CD4-positive, CD25-positive, alpha-beta regulatory T cell (primary cell): ENCODE results near the gene CCL4. TPM values are rescaled to one million over a fixed set of nuclear protein-coding genes. Genes with fewer than 3 reads are reported as not detected.
"Not testable (repeated sequence)": the region's sequence is repeated elsewhere in the genome, so short reads cannot be mapped to it uniquely, and the experiment has no call there.

Experiments
- ATAC-seq, 2 donors: fragments of 150-1000 bp; cut with Tn5 transposase; one replicate each; pipeline ENCODE4 v1.10.0; 2021; ENCODE audit warnings: low read depth in 2 of 2, moderate number of reproducible peaks in 2 of 2, moderate library complexity in 1 of 2
- DNase-seq, 3 donors: peaks; one replicate each; pipeline versions ENCODE4 v3.0.0 to v3.0.0-alpha.2; 2012 to 2022; ENCODE audit warnings: mixed read lengths in 1 of 3
- H3K27ac ChIP-seq: one replicate; pipeline ENCODE4 v1.7.0; 2013; ENCODE audit warnings: mild to moderate bottlenecking, low read length; ENCODE audit not compliant: insufficient read depth, poor library complexity, severe bottlenecking
- H3K27me3 ChIP-seq: one replicate; pipeline ENCODE4 v1.7.0; 2013; ENCODE audit warnings: low read length; ENCODE audit not compliant: control insufficient read depth, insufficient read depth
- H3K36me3 ChIP-seq: one replicate; pipeline ENCODE4 v1.7.0; 2013; ENCODE audit warnings: mild to moderate bottlenecking, low read length, moderate library complexity; ENCODE audit not compliant: control insufficient read depth, insufficient read depth
- H3K4me1 ChIP-seq: 2 replicates; pipeline ENCODE4 v1.7.0; 2013; ENCODE audit warnings: mild to moderate bottlenecking, low read length; ENCODE audit not compliant: insufficient read depth, control insufficient read depth, poor library complexity, severe bottlenecking
- H3K4me3 ChIP-seq: one replicate; pipeline ENCODE4 v1.7.0; 2013; ENCODE audit warnings: low read depth, mild to moderate bottlenecking, low read length, moderate library complexity
- H3K9me3 ChIP-seq, 2 experiments: 1 replicate in 1 of 2; 2 replicates in 1 of 2; pipeline ENCODE4 v1.7.0; 2013; ENCODE audit warnings: low read length in 2 of 2, mild to moderate bottlenecking in 1 of 2, moderate library complexity in 1 of 2; ENCODE audit not compliant: control insufficient read depth in 2 of 2
- H3K27ac Mint-ChIP-seq, 3 donors: one replicate each; pipeline ENCODE4 v1.8.0; 2020 to 2022; ENCODE audit warnings: mild to moderate bottlenecking in 3 of 3, mixed read lengths in 3 of 3, moderate library complexity in 2 of 3
- H3K27me3 Mint-ChIP-seq: one replicate; pipeline ENCODE4 v1.8.0; 2022; ENCODE audit warnings: mild to moderate bottlenecking, mixed read lengths
- H3K36me3 Mint-ChIP-seq: one replicate; pipeline ENCODE4 v1.8.0; 2020; ENCODE audit warnings: mixed read lengths
- H3K4me1 Mint-ChIP-seq, 4 donors: one replicate each; pipeline ENCODE4 v1.8.0; 2020 to 2022; ENCODE audit warnings: mixed read lengths in 4 of 4, mild to moderate bottlenecking in 1 of 4
- H3K4me3 Mint-ChIP-seq, 4 donors: one replicate each; pipeline ENCODE4 v1.8.0; 2020 to 2022; ENCODE audit warnings: mild to moderate bottlenecking in 4 of 4, mixed read lengths in 4 of 4, moderate library complexity in 3 of 4
- H3K9me3 Mint-ChIP-seq, 7 donors: one replicate each; pipeline ENCODE4 v1.8.0; 2020 to 2022; ENCODE audit warnings: mixed read lengths in 7 of 7, mild to moderate bottlenecking in 3 of 7, moderate library complexity in 2 of 7
- polyA plus RNA-seq, 4 donors: library from polyadenylated mRNA; unstranded; fragments of 300-500 nt; fragmentation: Illumina TruSeq; gene quantifications; one replicate each; pipeline ENCODE4 v1.2.3, GENCODE V29; 2021
- total RNA-seq: library from RNA; stranded (reverse); gene quantifications from one replicate; pipeline ENCODE4 v1.2.3, GENCODE V29; 2022

CCL4 gene
- total and polyA plus RNA-seq, 5 donors from 2014 or later = 0.49 to 1.2 (median 0.59) TPM; not detected in 2

GRCh38 chr17:36120221-36120620 is 16.6 kb downstream of the CCL4 start:
- Mint-ChIP-seq H3K9me3 (peaks cover 0 to 6% (median 0%) of the 10 kb centered on the region in 7 donors), H3K36me3 (no peaks in the 10 kb centered on the region), H3K4me1 (no peaks in the 10 kb centered on the region), H3K27me3 (peaks cover 11% of the 10 kb centered on the region), H3K27ac (peak overlapping the region in 1 of 3 donors; percentile 3), H3K4me3 (no peak overlapping the region)
- Histone ChIP-seq H3K9me3 (peaks cover 0 to under 1% of the 10 kb centered on the region in 2 experiments), H3K27me3 (peaks cover 2% of the 10 kb centered on the region), H3K4me1 (no peaks in the 10 kb centered on the region), H3K27ac (no peak overlapping the region), H3K36me3 (no peaks in the 10 kb centered on the region), H3K4me3 (no peak overlapping the region)
- ATAC-seq (no peak), DNase-seq (no peak)

- not testable (repeated sequence) for ATAC-seq
Observed at GRCh38 chr17:36121099-36121498, 17.5 kb downstream of the CCL4 start.

GRCh38 chr17:36123431-36123830 is 19.8 kb downstream of the CCL4 start:
- Mint-ChIP-seq H3K4me3 (no peak overlapping the region), H3K9me3 (peaks cover 0 to 16% (median 6%) of the 10 kb centered on the region in 7 donors), H3K27ac (no peak overlapping the region), H3K36me3 (no peaks in the 10 kb centered on the region), H3K27me3 (peaks cover 16% of the 10 kb centered on the region), H3K4me1 (no peaks in the 10 kb centered on the region)
- H3K27me3 ChIP-seq = peaks cover under 1% of the 10 kb centered on the region
- DNase-seq (no peak), ATAC-seq (no peak)
- peaks cover 6% of the 10 kb centered on the region in 2 experiments for H3K9me3 ChIP-seq
- H3K27ac ChIP-seq = no peak overlapping the region
- H3K4me1 ChIP-seq = no peaks in the 10 kb centered on the region
- H3K36me3 ChIP-seq = no peaks in the 10 kb centered on the region
- H3K4me3 ChIP-seq = no peak overlapping the region

More at GRCh38 chr17:36121099-36121498, 17.5 kb downstream of the CCL4 start:
- not testable (repeated sequence) for H3K27ac ChIP-seq, H3K27ac Mint-ChIP-seq, H3K4me1 Mint-ChIP-seq, H3K4me1 ChIP-seq, DNase-seq, H3K4me3 ChIP-seq, H3K4me3 Mint-ChIP-seq, H3K27me3 ChIP-seq, H3K9me3 ChIP-seq, H3K36me3 ChIP-seq, H3K36me3 Mint-ChIP-seq
- Mint-ChIP-seq H3K9me3 (peaks cover 0 to 10% (median 6%) of the 10 kb centered on the region in 7 donors), H3K27me3 (peaks cover 16% of the 10 kb centered on the region)

GRCh38 chr17:36124879-36125824 is 21.5 kb downstream of the CCL4 start:
- peaks cover 16% of the 10 kb centered on the region for H3K27me3 Mint-ChIP-seq
- DNase-seq = no peak
- Histone ChIP-seq H3K9me3 (peaks cover 6% of the 10 kb centered on the region in 2 experiments), H3K27ac (no peak overlapping the region), H3K27me3 (no peaks in the 10 kb centered on the region), H3K36me3 (no peaks in the 10 kb centered on the region), H3K4me1 (no peaks in the 10 kb centered on the region), H3K4me3 (no peak overlapping the region)
- no peaks in the 10 kb centered on the region for H3K4me1 Mint-ChIP-seq
- no peaks in the 10 kb centered on the region for H3K36me3 Mint-ChIP-seq
- no peak overlapping the region for H3K4me3 Mint-ChIP-seq
- no peak for ATAC-seq
- H3K9me3 Mint-ChIP-seq = peaks cover 0 to 16% (median 6%) of the 10 kb centered on the region in 7 donors
- H3K27ac Mint-ChIP-seq = no peak overlapping the region

GRCh38 chr17:36127199-36127893 is 23.7 kb downstream of the CCL4 start:
- Mint-ChIP-seq H3K36me3 (no peaks in the 10 kb centered on the region), H3K27me3 (peaks cover 11% of the 10 kb centered on the region), H3K27ac (no peak overlapping the region), H3K9me3 (peaks cover 0 to 16% (median 4%) of the 10 kb centered on the region in 7 donors), H3K4me1 (no peaks in the 10 kb centered on the region), H3K4me3 (no peak overlapping the region)
- Histone ChIP-seq H3K9me3 (peaks cover 6% of the 10 kb centered on the region in 2 experiments), H3K4me3 (no peak overlapping the region), H3K27ac (no peak overlapping the region), H3K27me3 (no peaks in the 10 kb centered on the region), H3K4me1 (no peaks in the 10 kb centered on the region), H3K36me3 (no peaks in the 10 kb centered on the region)
- ATAC-seq (no peak), DNase-seq (no peak)

- H3K4me1 ChIP-seq = no peaks in the 10 kb centered on the region
Observed at GRCh38 chr17:36127911-36128310, 24.3 kb downstream of the CCL4 start.

GRCh38 chr17:36128411-36128978 is 24.9 kb downstream of the CCL4 start:
- ATAC-seq (no peak), DNase-seq (no peak)
- H3K27ac Mint-ChIP-seq = no peak overlapping the region
- Histone ChIP-seq H3K36me3 (no peaks in the 10 kb centered on the region), H3K27ac (no peak overlapping the region), H3K27me3 (peaks cover 4% of the 10 kb centered on the region), H3K4me3 (no peak overlapping the region), H3K4me1 (no peaks in the 10 kb centered on the region), H3K9me3 (peaks cover 6% of the 10 kb centered on the region in 2 experiments)
- no peaks in the 10 kb centered on the region for H3K36me3 Mint-ChIP-seq
- H3K27me3 Mint-ChIP-seq = peaks cover 9% of the 10 kb centered on the region
- H3K4me1 Mint-ChIP-seq = no peaks in the 10 kb centered on the region
- H3K9me3 Mint-ChIP-seq = peaks cover 0 to 16% (median 3%) of the 10 kb centered on the region in 7 donors
- H3K4me3 Mint-ChIP-seq = no peak overlapping the region

More at GRCh38 chr17:36127911-36128310, 24.3 kb downstream of the CCL4 start:
- H3K9me3 Mint-ChIP-seq = peaks cover 0 to 16% (median 4%) of the 10 kb centered on the region in 7 donors
- no peak overlapping the region for H3K27ac ChIP-seq
- H3K4me3 Mint-ChIP-seq = no peak overlapping the region
- H3K27ac Mint-ChIP-seq = no peak overlapping the region
- ATAC-seq (no peak), DNase-seq (no peak)
- peaks cover 6% of the 10 kb centered on the region in 2 experiments for H3K9me3 ChIP-seq
- no peaks in the 10 kb centered on the region for H3K4me1 Mint-ChIP-seq
- H3K36me3 Mint-ChIP-seq = no peaks in the 10 kb centered on the region
- H3K27me3 ChIP-seq = peaks cover under 1% of the 10 kb centered on the region
- H3K36me3 ChIP-seq = no peaks in the 10 kb centered on the region
- H3K4me3 ChIP-seq = no peak overlapping the region
- peaks cover 11% of the 10 kb centered on the region for H3K27me3 Mint-ChIP-seq
